B cell (primary cell): ENCODE measurements around the gene PDGFRB. TPM values are rescaled to one million over a fixed set of nuclear protein-coding genes. Genes with fewer than 3 reads are reported as not detected.

ENCODE experiments used
- ATAC-seq: fragments of 200-7000 bp; cut with Tn5 transposase; one replicate; pipeline ENCODE4 v1.10.0; 2021; ENCODE audit warnings: low read depth, mild to moderate bottlenecking, moderate number of reproducible peaks, moderate library complexity
- CTCF ChIA-PET: fragments of 350-600 bp; sonication (Branson Sonifier 250); formaldehyde crosslinking; loops from one replicate; lab custom pipeline; 2021; ENCODE audit warnings: antibody characterized with exemption, inconsistent platforms; lab: Charles Lee
- POLR2A ChIA-PET: fragments of 350-600 bp; sonication (Branson Sonifier 250); formaldehyde crosslinking; loops from one replicate; lab custom pipeline; 2021; ENCODE audit warnings: antibody characterized with exemption; lab: Charles Lee
- DNase-seq: peaks from one replicate; pipeline ENCODE4 v3.0.0; 2013
- H2AFZ ChIP-seq: 2 replicates; pipeline ENCODE4 v1.6.1; 2012; ENCODE audit warnings: mild to moderate bottlenecking, low read depth, low read length; ENCODE audit not compliant: insufficient read depth, poor library complexity, severe bottlenecking
- H3K27ac ChIP-seq, 2 donors: 1 replicate in 1 of 2; 2 replicates in 1 of 2; pipeline ENCODE4 v1.5.1; 2012 to 2013; ENCODE audit warnings: low read length in 2 of 2, mild to moderate bottlenecking in 2 of 2, moderate library complexity in 1 of 2
- H3K27me3 ChIP-seq, 4 experiments: fragments of 200-600 bp in 1 of 4; sonication (generic) in 1 of 4; replicated peaks in 1 of 4; 1 replicate in 2 of 4; 2 replicates in 2 of 4; pipeline versions ENCODE4 v1.6.1 to v1.7.0; 2013 to 2016; ENCODE audit warnings: low read length in 3 of 4, mild to moderate bottlenecking in 2 of 4, mixed read lengths in 1 of 4, moderate library complexity in 1 of 4; ENCODE audit not compliant: insufficient read depth in 4 of 4, control insufficient read depth in 3 of 4; ENCODE audit errors: control extremely low read depth in 1 of 4
- H3K36me3 ChIP-seq, 2 experiments: replicated peaks in 1 of 2; 1 replicate in 1 of 2; 2 replicates in 1 of 2; pipeline versions ENCODE4 v1.6.1 to v1.7.1; 2013; ENCODE audit warnings: low read length in 1 of 2; ENCODE audit not compliant: insufficient read depth in 2 of 2, control insufficient read depth in 1 of 2; ENCODE audit errors: control extremely low read depth in 1 of 2, extremely low read depth in 1 of 2
- H3K4me1 ChIP-seq, 2 donors: fragments of 200-600 bp in 1 of 2; sonication (generic) in 1 of 2; 1 replicate in 1 of 2; 2 replicates in 1 of 2; pipeline versions ENCODE4 v1.5.1 to v1.6.1; 2013 to 2017; ENCODE audit warnings: low read length in 2 of 2; ENCODE audit not compliant: control insufficient read depth in 2 of 2, insufficient read depth in 2 of 2
- H3K4me2 ChIP-seq: replicated peaks from 2 replicates; pipeline ENCODE3; 2012; ENCODE audit warnings: mild to moderate bottlenecking, low read depth, low read length; ENCODE audit not compliant: poor library complexity, severe bottlenecking
- H3K4me3 ChIP-seq, 5 experiments: fragments of 200-600 bp in 1 of 5; sonication (generic) in 1 of 5; 1 replicate in 3 of 5; 2 replicates in 2 of 5; pipeline versions ENCODE4 v1.5.1 to v1.7.0; 2011 to 2016; ENCODE audit warnings: low read length in 4 of 5, mild to moderate bottlenecking in 4 of 5, low read depth in 2 of 5, control low read depth in 1 of 5, moderate library complexity in 1 of 5; ENCODE audit not compliant: insufficient read depth in 1 of 5; ENCODE audit errors: control extremely low read depth in 1 of 5, extremely low read depth in 1 of 5
- H3K79me2 ChIP-seq: fragments of 200-600 bp; sonication (generic); one replicate; pipeline ENCODE4 v1.6.0; 2016; ENCODE audit warnings: low read length; ENCODE audit not compliant: control insufficient read depth, insufficient read depth
- H3K9ac ChIP-seq: fragments of 200-600 bp; sonication (generic); 2 replicates; pipeline ENCODE4 v1.6.1; 2017; ENCODE audit warnings: mild to moderate bottlenecking, low read length, moderate library complexity
- H3K9me3 ChIP-seq, 3 donors: one replicate each; pipeline versions ENCODE4 v1.6.1 to v1.7.1; 2013; ENCODE audit warnings: low read length in 2 of 3; ENCODE audit not compliant: control insufficient read depth in 2 of 3, insufficient read depth in 1 of 3; ENCODE audit errors: control extremely low read depth in 1 of 3
- H4K20me1 ChIP-seq: 2 replicates; pipeline ENCODE4 v1.6.0; 2012; ENCODE audit warnings: mild to moderate bottlenecking, low read length; ENCODE audit not compliant: insufficient read depth, control insufficient read depth, poor library complexity, severe bottlenecking
- H3K27ac Mint-ChIP-seq: one replicate; pipeline ENCODE4 v1.8.0; 2021; ENCODE audit warnings: mixed read lengths
- H3K27me3 Mint-ChIP-seq: one replicate; pipeline ENCODE4 v1.8.0; 2021; ENCODE audit warnings: mixed read lengths
- H3K4me1 Mint-ChIP-seq: one replicate; pipeline ENCODE4 v1.8.0; 2021; ENCODE audit warnings: mixed read lengths
- H3K4me3 Mint-ChIP-seq: one replicate; pipeline ENCODE4 v1.8.0; 2021; ENCODE audit warnings: mixed read lengths
- H3K9me3 Mint-ChIP-seq: one replicate; pipeline ENCODE4 v1.8.0; 2022; ENCODE audit warnings: mixed read lengths; ENCODE audit not compliant: insufficient read depth
- CTCF ChIP-seq: fragments of 200-600 bp; IDR thresholded peaks from one replicate; pipeline ENCODE4 v1.8.0; 2022; ENCODE audit warnings: antibody characterized with exemption, mild to moderate bottlenecking
- EZH2 ChIP-seq: IDR thresholded peaks from 2 replicates; pipeline ENCODE4 v1.6.1; 2012; ENCODE audit warnings: borderline replicate concordance, low read depth, mild to moderate bottlenecking, moderate library complexity, low read length; ENCODE audit not compliant: insufficient read depth, poor library complexity, severe bottlenecking
- WGBS: methylation state at CpG from one replicate; pipeline ENCODE4 v1.1.5; 2013; ENCODE audit warnings: missing lambda C conversion rate; ENCODE audit not compliant: insufficient coverage; 5-methylcytosine and 5-hydroxymethylcytosine counted together
- intact Hi-C: fragments of 100-400 bp; cut with micrococcal nuclease; formaldehyde crosslinking; loops from one replicate; pipeline ENCODE4 v1.10.0; 2022
- polyA plus RNA-seq: library from polyadenylated mRNA; depleted of rRNA; stranded (reverse); fragments of >200 nt; gene quantifications from 2 replicates; pipeline ENCODE4 v1.2.3, GENCODE V29; 2012
- total RNA-seq, 2 donors: library from RNA; stranded (reverse); fragments of 120-200 nt in 1 of 2; gene quantifications; 1 replicate in 1 of 2; 2 replicates in 1 of 2; pipeline versions ENCODE4 v1.2.3 to v1.2.4, GENCODE V29; 2013 to 2022

PDGFRB gene
- total and polyA plus RNA-seq, 2 donors (not counting 1 experiment from before 2014, with no cell fraction given), result 0.42 to 3.6 TPM

- intact Hi-C loops, result no loop called here
- POLR2A ChIA-PET, result no interaction called here
Observed at GRCh38 chr5:150107909-150108447, 47.7 kb downstream of the PDGFRB start.

More at GRCh38 chr5:150107909-150108447, 47.7 kb downstream of the PDGFRB start:
- Histone ChIP-seq H3K4me2 (no peak overlapping the region), H4K20me1 (no peaks in the 10 kb centered on the region), H2AFZ (no peak overlapping the region), H3K9me3 (no peaks in the 10 kb centered on the region), H3K79me2 (no peaks in the 10 kb centered on the region), H3K36me3 (no peaks in the 10 kb centered on the region), H3K4me1 (peaks cover 0 to 4% of the 10 kb centered on the region in 2 donors), H3K27ac (no peak overlapping the region), H3K4me3 (no peak overlapping the region), H3K9ac (no peak overlapping the region), H3K27me3 (no peaks in the 10 kb centered on the region)
- no peak for DNase-seq
- no peak overlapping the region for H3K4me3 Mint-ChIP-seq
- 92% methylated on average over 4 of the region's 4 CpGs for WGBS
- TF ChIP-seq EZH2, result no peak
- no peak for TF ChIP-seq CTCF
- no peaks in the 10 kb centered on the region for H3K9me3 Mint-ChIP-seq
- ATAC-seq, result no peak
- peaks cover 4% of the 10 kb centered on the region for H3K4me1 Mint-ChIP-seq
- H3K27me3 Mint-ChIP-seq, result peaks cover 15% of the 10 kb centered on the region
- CTCF ChIA-PET, result no interaction called here
- H3K27ac Mint-ChIP-seq, result no peak overlapping the region
